NCI-H2081 treated with DMSO at 0.1 percent for 48 hours (cell line): Measurements from ENCODE around the gene MPST.
"Not testable (repeated sequence)": the region's sequence is repeated elsewhere in the genome, so short reads cannot be mapped to it uniquely, and the experiment has no call there.

Experiments used
- DNase-seq: peaks from one replicate; lab custom pipeline; 2025; lab: John Stamatoyannopoulos, UW

MPST gene

GRCh38 chr22:37019309-37020191 is at the start of gene MPST, which contains the start of gene TST:
Gene MPST (plus strand): TSS chr22:37019742. CDS start chr22:37019837, 95 bp downstream.
Gene TST (minus strand): TSS chr22:37019447. CDS start chr22:37018732, 715 bp downstream.
- DNase-seq = no peak

DNA sequence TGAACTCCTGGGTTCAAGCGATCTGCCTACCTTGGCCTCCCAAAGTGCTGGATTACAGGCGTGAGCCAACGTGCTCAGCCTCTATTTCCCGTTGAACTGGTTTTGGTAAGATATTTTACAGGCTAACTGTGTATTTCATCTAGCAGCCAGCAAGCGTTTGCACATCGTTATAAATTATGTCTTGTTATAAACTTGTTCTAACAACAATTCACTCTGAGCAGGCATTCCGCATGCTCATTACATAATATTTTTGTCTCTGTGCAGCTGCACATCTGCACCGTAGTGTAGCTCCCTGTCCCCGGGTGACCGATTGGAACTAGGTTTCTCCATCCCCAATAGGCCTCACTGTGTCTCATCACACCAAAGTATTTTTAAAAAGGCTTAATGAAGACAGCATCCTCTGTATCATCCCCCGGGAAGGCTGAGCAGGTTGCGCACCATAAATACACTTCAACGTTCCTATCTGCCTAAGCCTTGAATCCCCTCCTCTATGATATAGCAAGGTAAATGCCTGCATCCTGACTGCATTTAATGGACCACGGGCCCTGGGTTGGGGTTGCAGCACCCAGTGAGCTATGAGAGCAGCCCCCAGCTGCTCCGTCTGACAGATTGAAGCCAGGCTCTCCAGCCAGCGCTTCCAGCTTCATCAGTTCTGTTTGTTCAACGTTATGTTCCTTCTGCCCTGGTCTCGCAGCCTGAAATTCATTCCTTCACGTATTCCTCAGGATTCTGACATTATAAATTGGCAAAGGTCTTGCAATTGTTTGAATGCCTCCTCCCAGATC is 48.0 kb upstream of the MPST start:
- no peak for DNase-seq

- no peak for DNase-seq
Measured at GRCh38 chr22:36976606-36977005, 42.9 kb upstream of the MPST start.

- no peak for DNase-seq
Measured at GRCh38 chr22:36977401-36977861, 42.1 kb upstream of the MPST start.

- peak; percentile 12 for DNase-seq
Measured at GRCh38 chr22:36977947-36978660, 41.4 kb upstream of the MPST start.

DNA sequence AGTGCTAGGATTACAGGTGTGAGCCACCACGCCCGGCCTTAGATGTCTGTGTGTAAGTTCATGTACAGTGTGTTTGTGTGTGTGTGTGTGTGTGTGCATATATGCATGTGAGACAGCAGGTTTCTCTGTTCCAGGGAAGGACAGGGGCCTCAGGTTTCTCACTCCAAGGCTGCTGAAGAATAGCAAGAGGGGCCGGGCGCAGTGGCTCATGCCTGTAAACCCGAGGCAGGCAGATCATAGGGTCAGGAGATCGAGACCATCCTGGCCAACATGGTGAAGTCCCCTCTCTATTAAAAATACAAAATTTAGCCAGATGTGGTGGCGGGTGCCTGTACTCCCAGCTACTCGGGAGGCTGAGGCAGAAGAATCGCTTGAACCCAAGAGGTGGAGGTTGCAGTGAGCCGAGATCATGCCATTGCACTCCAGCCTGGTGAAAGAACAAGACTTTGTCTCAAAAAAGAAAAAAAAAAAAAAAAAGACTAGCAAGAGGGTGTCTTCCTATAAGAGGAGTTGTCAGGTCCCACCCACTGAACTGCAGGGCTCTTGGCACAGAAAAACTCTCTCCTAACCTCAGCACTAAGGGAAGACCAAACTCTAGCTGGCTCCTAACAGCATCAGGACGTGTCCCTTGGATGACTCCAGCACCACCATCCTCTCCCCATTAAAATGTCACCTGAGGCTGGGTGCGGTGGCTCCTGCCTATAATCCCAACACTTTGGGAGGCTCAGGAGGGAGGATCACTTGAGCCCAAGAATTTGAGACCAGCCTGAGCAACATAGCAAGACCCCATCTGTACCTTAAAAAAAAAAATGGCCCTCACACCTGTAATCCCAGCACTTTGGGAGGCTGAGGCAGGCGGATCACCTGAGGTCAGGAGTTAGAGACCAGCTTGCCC is 40.3 kb upstream of the MPST start:
- DNase-seq = no peak

- no peak for DNase-seq
Measured at GRCh38 chr22:36981247-36981775, 38.2 kb upstream of the MPST start.

DNA sequence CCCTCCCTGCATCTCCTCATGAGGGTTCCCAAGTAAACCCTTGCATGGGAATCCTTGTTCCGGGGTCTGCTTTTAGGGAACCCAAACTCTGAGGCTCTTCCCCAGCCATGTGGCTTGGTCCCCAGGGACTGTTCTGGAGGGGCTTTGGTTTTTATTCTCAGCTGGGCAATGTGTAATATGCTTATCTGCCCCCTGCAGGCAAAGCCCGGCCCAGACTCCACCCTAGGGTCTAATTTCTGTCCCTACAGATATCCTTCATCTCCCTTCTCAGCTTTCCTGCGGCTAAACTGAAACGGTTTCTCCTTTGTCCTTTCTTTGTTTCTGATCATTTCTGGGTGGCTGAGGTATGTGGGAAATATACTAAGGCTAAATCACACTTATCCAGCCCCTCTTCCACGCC is 37.4 kb upstream of the MPST start:
- DNase-seq = no peak

DNA sequence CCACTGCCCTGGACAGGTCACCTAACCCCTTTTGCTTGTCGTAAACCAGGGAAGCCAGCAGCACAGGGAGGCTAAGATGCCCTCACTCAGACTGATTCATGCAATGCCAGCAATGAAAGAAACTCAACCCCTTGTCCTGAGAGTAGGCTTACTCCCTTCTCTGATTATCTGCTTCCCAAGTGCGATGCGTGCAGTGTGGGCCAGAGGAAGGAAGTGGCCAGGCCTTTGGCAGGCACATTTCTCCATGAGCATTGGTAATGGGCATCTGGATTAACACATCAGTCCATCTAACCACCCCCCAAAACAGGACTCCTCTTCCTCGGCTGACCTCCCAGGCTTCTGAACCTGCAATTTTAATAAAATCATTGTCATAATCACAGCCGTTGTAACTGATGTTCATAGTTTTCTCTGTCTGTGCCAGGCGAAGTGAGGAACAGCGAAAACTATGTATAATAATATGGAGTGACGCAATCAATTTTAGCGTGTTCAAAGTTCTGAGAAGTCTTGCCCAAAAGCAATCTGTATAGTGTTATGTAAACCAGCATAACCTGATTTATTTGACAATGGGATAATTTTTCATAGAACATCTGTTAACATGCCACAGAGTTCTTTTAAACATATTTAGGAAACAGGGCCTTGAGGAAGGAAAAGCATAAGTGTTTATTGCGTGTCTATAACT is 34.2 kb upstream of the MPST start:
- DNase-seq = no peak

DNA sequence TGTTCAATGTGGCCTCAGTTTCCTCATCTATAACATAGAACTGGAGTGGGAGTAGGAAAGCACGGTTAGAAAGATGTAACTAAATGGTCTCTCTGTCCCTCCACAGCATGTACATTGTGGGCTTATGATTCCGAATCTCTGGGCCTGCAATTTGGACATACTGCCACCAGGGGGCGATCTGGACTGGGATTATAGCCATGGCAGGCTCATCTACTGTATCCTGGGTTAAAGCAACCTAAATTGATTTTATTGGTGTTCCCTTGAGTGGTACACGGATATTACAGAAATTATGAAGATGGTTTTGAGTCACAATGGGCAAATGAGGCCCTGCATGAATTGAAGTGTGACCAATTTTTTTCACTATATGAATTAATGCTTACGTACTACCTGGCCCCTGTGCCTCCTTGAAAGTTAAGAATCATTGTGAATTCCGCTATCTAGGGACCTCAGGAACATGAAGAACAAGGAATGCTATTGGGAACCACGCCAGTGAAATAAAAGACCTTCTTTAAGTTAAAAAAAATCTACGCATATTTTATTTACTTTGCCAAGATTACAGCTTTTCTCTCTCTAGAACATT is 33.2 kb upstream of the MPST start:
- no peak for DNase-seq

DNA sequence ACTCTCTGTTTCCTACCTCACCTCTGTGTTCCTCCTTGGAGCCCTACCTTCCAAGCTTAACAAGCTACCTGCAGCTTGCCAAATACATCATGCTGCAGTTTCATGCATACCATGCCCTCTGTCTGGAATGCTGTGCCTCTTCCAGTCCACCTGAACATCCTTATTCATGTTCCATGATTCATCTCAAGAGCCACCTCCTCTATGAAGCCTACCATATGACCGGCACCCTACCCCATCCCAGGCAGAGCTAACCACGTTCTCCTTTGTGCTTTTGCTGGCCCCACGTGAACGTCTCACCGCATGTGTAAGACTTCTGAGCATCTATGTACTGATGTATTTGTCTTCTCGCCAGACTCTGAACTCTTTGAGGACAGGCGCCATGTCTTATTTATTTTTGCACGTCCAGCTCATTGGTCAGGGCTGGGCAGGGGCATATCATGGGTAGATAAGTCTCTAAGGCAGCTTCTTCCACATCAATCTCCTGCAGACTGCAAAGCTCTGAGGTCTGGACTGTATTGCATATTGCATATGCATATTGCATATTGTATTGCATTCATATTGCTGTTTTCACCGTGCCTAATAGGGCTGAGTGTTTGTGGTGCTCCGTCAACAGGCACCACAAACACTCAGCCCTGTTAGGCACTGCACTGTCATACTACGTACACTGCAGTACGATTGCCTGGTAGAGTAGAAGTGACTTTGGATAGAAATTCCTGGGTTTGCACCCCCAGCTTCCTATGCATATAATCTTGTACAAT is 31.3 kb upstream of the MPST start:
- no peak for DNase-seq

GRCh38 chr22:36989012-36989411 is 30.5 kb upstream of the MPST start:
- DNase-seq = not testable (repeated sequence)

GRCh38 chr22:36990457-36990856 is 29.1 kb upstream of the MPST start:
- no peak for DNase-seq

DNA sequence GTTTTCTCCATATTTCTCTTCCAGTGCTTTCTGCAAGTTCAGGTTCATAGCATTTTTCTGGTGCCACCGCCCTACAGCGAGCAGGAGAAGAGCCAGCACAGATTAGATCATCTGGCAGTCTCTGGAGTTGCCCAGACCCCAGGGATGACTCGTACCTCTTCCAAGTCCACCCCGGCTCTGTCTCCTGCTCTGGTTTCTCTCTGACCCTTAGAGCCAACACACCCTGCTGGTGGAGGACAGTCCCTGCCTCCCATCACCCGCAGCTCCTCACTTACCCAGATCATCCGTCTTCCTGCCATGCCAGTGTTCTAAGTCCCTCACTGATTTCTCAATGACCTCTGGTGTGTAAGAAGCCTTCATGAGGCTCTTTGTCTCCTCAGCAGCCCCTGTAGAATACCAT is 28.3 kb upstream of the MPST start:
- no peak for DNase-seq

DNA sequence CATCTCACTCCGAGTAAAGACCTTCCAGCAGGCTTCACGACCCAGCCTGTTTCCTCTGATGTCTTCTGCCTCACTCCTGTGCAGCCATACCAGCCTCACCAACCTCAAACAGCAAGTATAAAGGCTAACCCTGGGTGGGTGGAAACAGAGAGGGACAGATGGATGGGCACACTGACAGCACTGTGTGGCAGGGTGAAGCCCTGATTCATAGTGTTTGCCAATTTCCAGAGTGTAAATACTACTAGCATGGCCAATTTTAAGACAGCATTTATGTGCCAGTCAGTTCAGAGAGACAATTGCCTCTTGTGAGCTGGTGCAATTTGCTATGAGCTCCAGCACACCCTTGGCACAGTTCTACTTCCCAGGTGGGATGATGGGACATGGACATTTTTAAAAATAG is 21.8 kb upstream of the MPST start:
- no peak for DNase-seq

DNA sequence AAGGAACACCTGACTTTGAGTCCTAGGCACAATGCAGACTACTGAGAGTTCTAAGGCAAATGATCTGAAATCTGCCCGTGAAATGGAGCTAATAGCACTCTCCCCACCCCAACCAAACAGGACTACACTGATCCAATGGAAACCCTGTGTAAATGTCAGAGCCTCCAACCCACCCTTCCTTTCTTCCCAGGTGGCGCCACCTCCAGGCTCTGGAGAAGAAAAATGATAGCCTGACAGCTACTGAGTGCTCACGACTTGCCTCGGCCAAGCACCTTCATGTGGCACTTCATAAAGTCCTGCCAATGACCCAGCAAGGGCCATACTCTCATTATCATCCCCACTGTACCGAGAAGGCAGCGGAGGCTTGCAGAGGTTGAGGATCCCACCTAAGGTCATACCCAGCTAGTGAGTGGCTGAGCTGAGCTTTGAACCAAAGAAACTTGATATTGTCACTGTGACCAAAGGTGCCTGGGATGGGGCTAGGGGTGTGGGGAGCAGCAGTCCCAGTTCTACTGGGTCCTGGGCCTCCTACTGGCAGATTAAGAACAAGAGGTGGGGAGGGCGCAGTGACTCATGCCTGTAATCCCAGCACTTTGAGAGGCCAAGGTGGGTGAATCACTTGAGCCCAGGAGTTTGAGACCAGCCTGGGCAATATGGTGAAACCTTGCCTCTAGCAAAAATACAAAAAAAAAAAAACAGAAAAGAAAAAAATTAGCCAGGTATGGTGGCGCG is 20.8 kb upstream of the MPST start:
- no peak for DNase-seq

GRCh38 chr22:36999463-36999862 is 20.1 kb upstream of the MPST start:
- no peak for DNase-seq

DNA sequence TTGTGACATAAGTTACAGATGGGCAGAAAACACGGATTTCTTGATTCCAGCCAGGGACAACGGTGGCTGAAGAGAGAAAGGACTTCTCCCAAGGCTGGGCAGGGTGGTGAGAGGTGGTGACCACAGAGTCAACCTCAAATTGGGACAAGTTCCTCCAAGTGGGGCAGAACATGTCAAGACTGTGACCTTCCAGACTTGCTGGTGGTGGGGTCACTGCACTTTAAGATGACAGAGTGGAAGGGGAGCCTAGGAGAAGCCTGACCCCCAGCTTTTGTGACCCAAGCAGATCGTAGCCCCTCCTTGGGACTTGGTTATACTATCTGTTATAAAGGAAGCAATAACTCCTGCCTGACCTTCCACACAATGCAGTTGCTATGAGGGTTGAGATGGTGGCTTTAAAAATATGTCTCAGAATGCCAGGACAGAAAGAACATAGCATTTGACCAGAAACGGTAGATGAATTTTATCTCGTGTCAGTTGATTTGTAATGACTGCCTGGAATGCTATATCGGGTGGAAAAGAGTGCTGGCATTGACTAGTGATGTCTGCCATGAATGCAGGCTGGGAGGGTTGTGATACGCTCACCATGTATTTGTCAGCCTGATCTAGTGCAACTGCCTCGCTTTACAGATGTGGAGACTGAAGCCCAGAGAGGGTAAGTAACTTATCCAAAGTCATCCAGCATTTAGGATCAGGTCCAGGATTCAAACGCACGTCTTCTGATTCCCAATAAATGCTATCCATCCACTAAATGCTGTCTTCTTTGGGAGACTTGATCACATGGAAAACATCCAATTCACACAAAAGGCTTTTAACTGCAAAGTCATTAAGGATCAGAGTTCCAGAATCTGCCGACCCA is 18.6 kb upstream of the MPST start:
- no peak for DNase-seq
